ENCODE measurements around the gene IBTK. TPM values are rescaled to one million over a fixed set of nuclear protein-coding genes. Genes with fewer than 3 reads are reported as not detected.
"Not testable (repeated sequence)": the region's sequence is repeated elsewhere in the genome, so short reads cannot be mapped to it uniquely, and the experiment has no call there.

The IBTK gene
- total and polyA plus RNA-seq, 4 experiments from 2014 or later, result 16.4 to 29.5 (median 23.9) TPM

DNA sequence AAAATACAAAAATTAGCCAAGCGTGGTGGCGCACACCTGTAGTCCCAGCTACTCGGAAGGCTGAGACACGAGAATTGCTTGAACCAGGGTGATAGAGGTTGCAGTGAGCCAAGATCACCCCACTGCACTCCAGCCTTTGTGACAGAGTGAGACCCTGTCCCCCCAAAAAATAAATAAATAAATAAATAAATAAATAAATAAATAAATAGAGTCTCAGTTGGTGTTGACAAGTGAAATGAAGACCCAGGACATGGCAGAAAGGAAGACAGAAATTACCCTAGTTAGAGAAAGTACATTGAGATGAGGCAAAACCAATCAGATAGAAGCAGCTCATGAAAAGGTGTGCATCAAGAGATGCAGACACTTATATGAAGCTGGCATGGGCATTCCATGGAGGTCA, 105.0 kb downstream of the IBTK start:
- Mint-ChIP-seq H3K4me1 (no peaks in the 10 kb centered on the region), H3K27ac (no peak overlapping the region)

DNA sequence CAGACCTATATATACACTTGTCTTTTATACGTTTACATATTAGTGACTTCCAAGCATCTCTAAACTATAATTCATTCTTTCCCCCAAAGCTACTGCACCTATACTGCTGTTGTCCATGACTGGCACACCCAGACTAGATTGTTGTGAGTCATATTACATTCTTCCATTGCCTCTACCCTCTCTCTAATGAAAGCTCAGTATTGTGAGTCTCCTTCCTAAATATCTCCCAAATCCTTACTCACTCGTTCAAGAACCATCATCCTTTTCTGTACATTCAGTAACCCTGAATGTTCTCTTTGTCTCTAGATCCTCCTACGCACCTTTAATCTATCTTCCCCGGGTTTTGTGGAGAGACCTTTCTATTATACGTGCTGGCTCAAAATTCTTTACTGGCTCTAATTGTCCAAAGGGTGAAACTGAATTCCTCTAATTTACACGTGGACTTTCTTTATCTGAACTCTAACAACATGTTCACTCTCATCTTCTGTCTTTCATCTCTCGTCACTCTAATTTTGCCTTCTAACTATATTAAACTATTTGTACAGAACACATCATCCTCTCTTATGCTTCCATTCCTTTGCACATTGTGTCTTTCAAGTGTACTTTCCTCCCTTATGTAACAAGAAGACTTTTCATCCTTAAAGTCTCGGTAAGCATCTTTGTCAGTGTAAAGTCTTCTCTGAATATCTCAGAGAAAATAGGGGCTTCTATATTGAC, 109.3 kb downstream of the IBTK start:
- H3K4me3 ChIP-seq (ENCODE audit: low read length in 2 of 2), result no peak overlapping the region
- intact Hi-C loops (cut with micrococcal nuclease), result no loop called here
- H3K27ac ChIP-seq (ENCODE audit: low read depth, low read length), result no peak overlapping the region
- Mint-ChIP-seq H3K36me3 (no peaks in the 10 kb centered on the region), H3K4me1 (no peaks in the 10 kb centered on the region), H3K9me3 (peaks cover 0 to 2% (median 0%) of the 10 kb centered on the region in 8 donors), H3K27ac (no peak overlapping the region), H3K4me3 (no peak overlapping the region), H3K27me3 (peaks cover 1 to 3% of the 10 kb centered on the region in 2 donors)
- H3K9me3 ChIP-seq (ENCODE audit: control insufficient read depth in 1 of 2, low read length in 2 of 2), result no peaks in the 10 kb centered on the region
- no peak for DNase-seq
- no peaks in the 10 kb centered on the region for H3K4me1 ChIP-seq (ENCODE audit: insufficient read depth, low read length)
- ChIA-PET POLR2A (ENCODE audit: partially characterized antibody) (no interaction called here), CTCF (ENCODE audit: partially characterized antibody) (no interaction called here)
- no peaks in the 10 kb centered on the region for H3K36me3 ChIP-seq (ENCODE audit: insufficient read depth, low read length)
- H3K27me3 ChIP-seq (ENCODE audit: insufficient read depth, low read length), result no peaks in the 10 kb centered on the region

More for the DNA sequence above, 105.0 kb downstream of the IBTK start:
- Histone ChIP-seq H3K36me3 (ENCODE audit: insufficient read depth, low read length) (no peaks in the 10 kb centered on the region), H3K27me3 (ENCODE audit: insufficient read depth, low read length) (no peaks in the 10 kb centered on the region), H3K4me1 (ENCODE audit: insufficient read depth, low read length) (no peaks in the 10 kb centered on the region), H3K4me3 (ENCODE audit: low read length in 2 of 2) (no peak overlapping the region), H3K27ac (ENCODE audit: low read depth, low read length) (no peak overlapping the region), H3K9me3 (ENCODE audit: control insufficient read depth in 1 of 2, low read length in 2 of 2) (no peaks in the 10 kb centered on the region)
- CTCF ChIA-PET (ENCODE audit: partially characterized antibody), result no interaction called here
- Mint-ChIP-seq H3K4me3 (no peak overlapping the region), H3K27me3 (peaks cover 0 to 1% of the 10 kb centered on the region in 2 donors), H3K9me3 (peaks cover 0 to 2% (median 0%) of the 10 kb centered on the region in 8 donors), H3K36me3 (no peaks in the 10 kb centered on the region)
- POLR2A ChIA-PET (ENCODE audit: partially characterized antibody), result no interaction called here
- intact Hi-C loops (cut with micrococcal nuclease), result no loop called here
- DNase-seq, result no peak

DNA sequence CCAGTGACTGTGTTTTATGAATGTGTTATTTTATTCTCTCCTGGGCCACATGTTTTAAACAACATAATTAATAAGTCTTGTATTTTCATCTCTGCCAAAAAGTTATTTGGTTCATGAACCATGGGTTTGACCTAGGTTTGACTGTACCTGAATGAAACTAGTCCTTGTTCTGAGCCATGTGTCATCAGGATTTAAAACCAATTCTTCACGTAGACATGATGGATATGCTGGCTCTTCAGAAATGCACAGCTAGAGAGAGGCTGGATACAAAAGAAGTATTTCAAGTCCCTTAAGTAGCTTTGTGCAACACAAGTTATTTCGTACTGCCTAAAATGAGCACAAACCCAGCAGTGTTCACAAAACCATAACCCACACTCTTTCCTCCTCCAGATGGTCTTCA, 116.1 kb downstream of the IBTK start:
- CTCF ChIA-PET (ENCODE audit: partially characterized antibody), result no interaction called here
- intact Hi-C loops (cut with micrococcal nuclease), result no loop called here

DNA sequence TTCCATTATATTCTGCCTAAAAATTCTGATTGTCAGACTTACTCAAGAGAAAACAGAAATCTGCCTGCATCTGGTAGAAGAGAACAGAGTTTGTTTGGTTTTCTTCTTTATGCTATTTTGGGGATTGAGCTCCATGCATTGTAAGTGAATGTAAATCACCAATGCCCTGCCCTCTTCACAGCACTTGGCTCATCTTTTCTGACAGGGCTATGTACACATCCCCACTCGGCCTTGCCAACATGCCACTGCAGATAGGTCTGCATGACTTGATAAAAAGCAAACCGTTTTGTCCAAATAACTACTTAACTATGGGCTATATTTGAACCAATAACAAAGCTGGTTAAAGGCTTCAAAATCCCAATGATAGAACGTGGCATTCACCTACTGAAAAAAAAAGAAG, 117.7 kb downstream of the IBTK start:
- Mint-ChIP-seq H3K27me3 (peaks cover 5 to 7% of the 10 kb centered on the region in 2 donors), H3K9me3 (peaks cover 0 to 17% (median 7%) of the 10 kb centered on the region in 8 donors), H3K27ac (no peak overlapping the region), H3K4me3 (no peak overlapping the region), H3K36me3 (no peaks in the 10 kb centered on the region), H3K4me1 (no peaks in the 10 kb centered on the region)
- POLR2A ChIA-PET (ENCODE audit: partially characterized antibody), result no interaction called here
- Histone ChIP-seq H3K4me1 (ENCODE audit: insufficient read depth, low read length) (no peaks in the 10 kb centered on the region), H3K27ac (ENCODE audit: low read depth, low read length) (no peak overlapping the region), H3K36me3 (ENCODE audit: insufficient read depth, low read length) (no peaks in the 10 kb centered on the region), H3K4me3 (ENCODE audit: low read length in 2 of 2) (no peak overlapping the region), H3K9me3 (ENCODE audit: control insufficient read depth in 1 of 2, low read length in 2 of 2) (no peaks in the 10 kb centered on the region), H3K27me3 (ENCODE audit: insufficient read depth, low read length) (no peaks in the 10 kb centered on the region)
- intact Hi-C loops (cut with micrococcal nuclease), result no loop called here
- CTCF ChIA-PET (ENCODE audit: partially characterized antibody), result no interaction called here
- DNase-seq, result no peak

More for the DNA sequence above, 116.1 kb downstream of the IBTK start:
- Mint-ChIP-seq H3K27ac (no peak overlapping the region), H3K27me3 (peaks cover 5 to 7% of the 10 kb centered on the region in 2 donors), H3K9me3 (peaks cover 0 to 15% (median 6%) of the 10 kb centered on the region in 8 donors), H3K4me1 (no peaks in the 10 kb centered on the region), H3K36me3 (no peaks in the 10 kb centered on the region), H3K4me3 (no peak overlapping the region)
- H3K36me3 ChIP-seq (ENCODE audit: insufficient read depth, low read length), result no peaks in the 10 kb centered on the region
- POLR2A ChIA-PET (ENCODE audit: partially characterized antibody), result no interaction called here
- no peak for DNase-seq
- no peak overlapping the region for H3K27ac ChIP-seq (ENCODE audit: low read depth, low read length)
- no peak overlapping the region for H3K4me3 ChIP-seq (ENCODE audit: low read length in 2 of 2)
- H3K27me3 ChIP-seq (ENCODE audit: insufficient read depth, low read length), result no peaks in the 10 kb centered on the region
- H3K9me3 ChIP-seq (ENCODE audit: control insufficient read depth in 1 of 2, low read length in 2 of 2), result no peaks in the 10 kb centered on the region
- H3K4me1 ChIP-seq (ENCODE audit: insufficient read depth, low read length), result no peaks in the 10 kb centered on the region

DNA sequence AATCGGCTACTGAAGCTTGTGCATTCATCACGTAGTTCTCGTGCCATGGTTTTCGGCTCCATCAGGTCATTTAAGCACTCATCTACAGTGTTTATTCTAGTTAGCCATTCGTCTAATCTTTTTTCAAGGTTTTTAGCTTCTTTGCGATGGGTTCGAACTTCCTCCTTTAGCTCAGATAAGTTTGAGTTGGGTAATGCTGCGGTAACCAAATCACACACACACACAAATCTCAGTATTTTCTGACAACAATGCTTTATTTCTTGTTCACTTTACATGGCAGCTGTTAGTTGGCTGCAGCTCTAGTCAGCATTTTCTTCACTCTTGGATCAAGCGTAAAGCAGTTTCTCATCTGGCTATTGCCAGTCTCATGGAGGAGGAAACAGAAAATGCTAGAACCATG, 118.6 kb downstream of the IBTK start:
- H3K4me3 Mint-ChIP-seq; H3K4me1 Mint-ChIP-seq; H3K9me3 ChIP-seq (ENCODE audit: control insufficient read depth in 1 of 2, low read length in 2 of 2); H3K36me3 ChIP-seq (ENCODE audit: insufficient read depth, low read length); intact Hi-C loops (cut with micrococcal nuclease); CTCF ChIA-PET (ENCODE audit: partially characterized antibody); H3K27ac ChIP-seq (ENCODE audit: low read depth, low read length); POLR2A ChIA-PET (ENCODE audit: partially characterized antibody); H3K4me3 ChIP-seq (ENCODE audit: low read length in 2 of 2); H3K27me3 Mint-ChIP-seq; H3K4me1 ChIP-seq (ENCODE audit: insufficient read depth, low read length); H3K36me3 Mint-ChIP-seq; DNase-seq; H3K27ac Mint-ChIP-seq; H3K27me3 ChIP-seq (ENCODE audit: insufficient read depth, low read length): not testable (repeated sequence)
- H3K9me3 Mint-ChIP-seq, result peaks cover 0 to 18% (median 8%) of the 10 kb centered on the region in 8 donors

DNA sequence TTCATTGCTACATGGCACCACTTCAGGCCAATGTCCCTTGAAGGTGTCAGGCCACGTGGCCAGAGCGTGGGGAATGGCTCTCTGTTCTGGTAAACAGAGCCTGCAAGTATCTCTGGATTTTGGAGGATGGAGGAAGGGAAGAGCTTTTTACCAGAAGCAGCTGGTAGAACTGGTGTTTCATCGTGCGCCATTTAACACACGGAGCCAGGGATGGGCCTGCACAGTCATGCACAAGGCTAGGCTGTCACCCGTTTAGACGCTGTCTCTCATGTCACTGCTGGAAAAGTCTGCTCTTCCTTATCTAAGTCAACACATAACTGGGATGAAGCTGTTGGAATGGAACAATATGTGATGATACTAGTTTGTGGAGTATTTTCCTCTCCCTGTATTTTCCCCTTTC, 123.9 kb downstream of the IBTK start:
- Mint-ChIP-seq H3K27ac (no peak overlapping the region), H3K9me3 (peaks cover 0 to 12% (median 5%) of the 10 kb centered on the region in 8 donors)
- POLR2A ChIA-PET (ENCODE audit: partially characterized antibody), result no interaction called here

More for the DNA sequence above, 123.9 kb downstream of the IBTK start:
- Histone ChIP-seq H3K9me3 (ENCODE audit: control insufficient read depth in 1 of 2, low read length in 2 of 2) (no peaks in the 10 kb centered on the region), H3K36me3 (ENCODE audit: insufficient read depth, low read length) (no peaks in the 10 kb centered on the region), H3K4me1 (ENCODE audit: insufficient read depth, low read length) (no peaks in the 10 kb centered on the region), H3K27me3 (ENCODE audit: insufficient read depth, low read length) (no peaks in the 10 kb centered on the region), H3K4me3 (ENCODE audit: low read length in 2 of 2) (no peak overlapping the region), H3K27ac (ENCODE audit: low read depth, low read length) (no peak overlapping the region)
- Mint-ChIP-seq H3K4me3 (no peak overlapping the region), H3K36me3 (no peaks in the 10 kb centered on the region), H3K27me3 (peaks cover 1 to 4% of the 10 kb centered on the region in 2 donors), H3K4me1 (no peaks in the 10 kb centered on the region)
- intact Hi-C loops (cut with micrococcal nuclease), result no loop called here
- DNase-seq, result no peak
- CTCF ChIA-PET (ENCODE audit: partially characterized antibody), result no interaction called here
